HepG2 (cell line): ENCODE measurements around the gene TOR1A. TPM values are rescaled to one million over a fixed set of nuclear protein-coding genes. Genes with fewer than 3 reads are reported as not detected.

ENCODE experiments used
- CHD2 ChIP-seq: IDR thresholded peaks from 2 replicates; pipeline ENCODE4 v1.6.1; 2011; ENCODE audit warnings: low read depth, low read length, improper control_type of control experiment
- DDIT3 ChIP-seq: sonication (generic); formaldehyde crosslinking; IDR thresholded peaks from 2 replicates; pipeline ENCODE4 v1.4.0; 2020; ENCODE audit warnings: mild to moderate bottlenecking, missing genetic modification reagents
- IKZF5 ChIP-seq: IDR thresholded peaks from 2 replicates; pipeline ENCODE4 v1.6.1; 2018; ENCODE audit warnings: missing genetic modification reagents, mild to moderate bottlenecking, missing compliant biosample characterization
- KDM5B ChIP-seq: sonication (generic); formaldehyde crosslinking; IDR thresholded peaks from 2 replicates; pipeline ENCODE4 v1.4.0; 2020; ENCODE audit warnings: missing genetic modification reagents, mild to moderate bottlenecking, borderline replicate concordance
- MAX ChIP-seq: IDR thresholded peaks from 2 replicates; pipeline ENCODE4 v1.6.1; 2012; ENCODE audit warnings: inconsistent platforms
- REXO4 ChIP-seq: sonication (generic); formaldehyde crosslinking; IDR thresholded peaks from 2 replicates; pipeline ENCODE4 v1.8.0; 2022; ENCODE audit warnings: missing genetic modification reagents, mild to moderate bottlenecking, borderline replicate concordance
- SMAD1 ChIP-seq: sonication (generic); formaldehyde crosslinking; IDR thresholded peaks from 2 replicates; pipeline ENCODE4 v1.4.0; 2020; ENCODE audit warnings: missing genetic modification reagents, low read depth, mild to moderate bottlenecking, borderline replicate concordance
- TBP ChIP-seq: sonication (generic); formaldehyde crosslinking; IDR thresholded peaks from 2 replicates; pipeline ENCODE4 v1.5.0; 2020; ENCODE audit warnings: missing genetic modification reagents
- TFE3 ChIP-seq: IDR thresholded peaks from 2 replicates; pipeline ENCODE4 v1.6.1; 2016
- ZBTB49 ChIP-seq: sonication (generic); formaldehyde crosslinking; IDR thresholded peaks from 2 replicates; pipeline ENCODE4 v1.4.0; 2020; ENCODE audit warnings: missing genetic modification reagents, borderline replicate concordance
- ZNF136 ChIP-seq: sonication (generic); formaldehyde crosslinking; IDR thresholded peaks from 2 replicates; pipeline ENCODE4 v1.8.1; 2022; ENCODE audit warnings: low read depth, mild to moderate bottlenecking, moderate library complexity, missing genetic modification reagents
- ZNF496 ChIP-seq: sonication (generic); formaldehyde crosslinking; IDR thresholded peaks from 2 replicates; pipeline ENCODE4 v1.8.1; 2023; ENCODE audit warnings: mild to moderate bottlenecking, moderate library complexity, missing genetic modification reagents; ENCODE audit not compliant: insufficient replicate concordance
- ZNF574 ChIP-seq: sonication (generic); formaldehyde crosslinking; IDR thresholded peaks from 2 replicates; pipeline ENCODE4 v1.4.0; 2020; ENCODE audit warnings: missing genetic modification reagents
- ZNF576 ChIP-seq: sonication (generic); formaldehyde crosslinking; IDR thresholded peaks from 2 replicates; pipeline ENCODE4 v1.4.0; 2020; ENCODE audit warnings: mild to moderate bottlenecking, missing genetic modification reagents
- ZNF704 ChIP-seq: sonication (generic); formaldehyde crosslinking; IDR thresholded peaks from 2 replicates; pipeline ENCODE4 v1.8.1; 2023; ENCODE audit warnings: mild to moderate bottlenecking, inconsistent platforms, moderate library complexity, missing genetic modification reagents, borderline replicate concordance
- ZNF83 ChIP-seq: sonication (generic); formaldehyde crosslinking; IDR thresholded peaks from 2 replicates; pipeline ENCODE4 v1.4.0; 2020; ENCODE audit warnings: missing genetic modification reagents, mild to moderate bottlenecking, borderline replicate concordance
- ZSCAN30 ChIP-seq: sonication (generic); formaldehyde crosslinking; IDR thresholded peaks from 2 replicates; pipeline ENCODE4 v1.5.0; 2020; ENCODE audit warnings: mild to moderate bottlenecking, missing genetic modification reagents
- polyA plus RNA-seq, 8 experiments: library from polyadenylated mRNA; depleted of rRNA in 3 of 8; stranded (reverse) in 7 of 8; unstranded in 1 of 8; fragments of >200 nt; fragmentation: Illumina TruSeq in 4 of 8; extraction: Trizol in 4 of 8; gene quantifications; 2 replicates each; pipeline versions ENCODE4 v1.2.1 to v1.2.3, GENCODE V29; 2011 to 2016; ENCODE audit warnings: low read depth in 4 of 8, missing spikeins in 1 of 8, mixed read lengths in 1 of 8; ENCODE audit not compliant: insufficient read depth in 1 of 8
- total RNA-seq, 5 experiments: library from RNA; depleted of rRNA; stranded (reverse); fragments of >200 nt; fragmentation: Illumina TruSeq; extraction: Trizol; gene quantifications; 2 replicates each; pipeline ENCODE4 v1.2.3, GENCODE V29; 2016; ENCODE audit warnings: low read depth in 1 of 5

Gene TOR1A
- total and polyA plus RNA-seq, 2 of the 13 experiments (the other 11 are each of a cell fraction or from before 2014, with no cell fraction given): 31.6 to 41.4 TPM

GRCh38 chr9:129823935-129824601 is at the start of gene TOR1A (continued):
- TF ChIP-seq ZNF704 (CRISPR knock-in tag) (0 out of 2 replicates have a peak, but pooled peaks have one; percentile 40), ZNF574 (CRISPR knock-in tag) (peak; percentile 97), ZNF496 (no peak), TFE3 (CRISPR knock-in tag) (peak; percentile 80), REXO4 (CRISPR knock-in tag) (no peak), TBP (no peak), ZNF576 (CRISPR knock-in tag) (no peak), IKZF5 (CRISPR knock-in tag) (peak; percentile 80; the same call in 1 of the 2 replicates), ZNF136 (CRISPR knock-in tag) (0 out of 2 replicates have a peak, but pooled peaks have one; percentile 38), SMAD1 (CRISPR knock-in tag) (peak; percentile 45; the same call in 1 of the 2 replicates), KDM5B (peak; percentile 77), ZSCAN30 (CRISPR knock-in tag) (no peak), DDIT3 (CRISPR knock-in tag) (no peak), CHD2 (peak; percentile 86), ZBTB49 (CRISPR knock-in tag) (peak; percentile 89; the same call in 1 of the 2 replicates), MAX (peak; percentile 92), ZNF83 (CRISPR knock-in tag) (peak; percentile 84; the same call in 1 of the 2 replicates)
